DOHH2 (cell line): ENCODE measurements around the gene USP30.

Source experiments
- H3F3A ChIP-seq: fragments of 200-600 bp; sonication (generic), shearing (Covaris generic); 2 replicates; pipeline ENCODE4 v1.6.0; 2016; ENCODE audit warnings: antibody characterized with exemption, mild to moderate bottlenecking; ENCODE audit not compliant: control insufficient read depth, insufficient read depth
- H3K27ac ChIP-seq: fragments of 200-600 bp; sonication (generic); 2 replicates; pipeline ENCODE4 v1.5.1; 2014; ENCODE audit warnings: low read depth, mild to moderate bottlenecking, low read length, moderate library complexity
- H3K27me3 ChIP-seq: fragments of 200-600 bp; sonication (generic); 2 replicates; pipeline ENCODE4 v1.6.1; 2014; ENCODE audit warnings: mild to moderate bottlenecking, low read length, mixed read lengths; ENCODE audit not compliant: control insufficient read depth
- H3K36me3 ChIP-seq: fragments of 200-600 bp; sonication (generic); 2 replicates; pipeline ENCODE4 v1.6.1; 2014; ENCODE audit warnings: mild to moderate bottlenecking, low read length, moderate library complexity, mixed read lengths; ENCODE audit not compliant: control insufficient read depth
- H3K4me1 ChIP-seq: fragments of 200-600 bp; sonication (generic); 2 replicates; pipeline ENCODE4 v1.6.1; 2014; ENCODE audit warnings: mild to moderate bottlenecking, low read length, mixed read lengths; ENCODE audit not compliant: control insufficient read depth
- H3K4me2 ChIP-seq: fragments of 200-600 bp; sonication (generic); 2 replicates; pipeline ENCODE4 v1.6.0; 2014; ENCODE audit warnings: mild to moderate bottlenecking, low read length, moderate library complexity
- H3K4me3 ChIP-seq: fragments of 200-600 bp; sonication (generic); 2 replicates; pipeline ENCODE4 v1.5.1; 2014; ENCODE audit warnings: mild to moderate bottlenecking, low read length, mixed read lengths
- H3K79me2 ChIP-seq: fragments of 200-600 bp; sonication (generic); 2 replicates; pipeline ENCODE4 v1.6.1; 2014; ENCODE audit warnings: mild to moderate bottlenecking, low read length, mixed read lengths; ENCODE audit not compliant: control insufficient read depth
- H3K9me2 ChIP-seq: fragments of 200-600 bp; sonication (generic); replicated peaks from 2 replicates; pipeline ENCODE4 v1.6.1; 2014; ENCODE audit warnings: mild to moderate bottlenecking, low read length, mixed read lengths; ENCODE audit not compliant: control insufficient read depth
- H3K9me3 ChIP-seq: fragments of 200-600 bp; sonication (generic); 2 replicates; pipeline ENCODE4 v1.6.1; 2014; ENCODE audit warnings: antibody characterized with exemption, low read length, mixed read lengths; ENCODE audit not compliant: control insufficient read depth, insufficient read depth
- H4K20me1 ChIP-seq: fragments of 200-600 bp; sonication (generic); 2 replicates; pipeline ENCODE4 v1.6.0; 2014; ENCODE audit warnings: low read depth, mild to moderate bottlenecking, antibody characterized with exemption, low read length, moderate library complexity; ENCODE audit not compliant: control insufficient read depth, insufficient read depth
- CTCF ChIP-seq: fragments of 200-600 bp; sonication (generic); IDR thresholded peaks from one replicate; pipeline ENCODE4 v1.5.1; 2014; ENCODE audit warnings: antibody characterized with exemption, mild to moderate bottlenecking, low read depth, low read length; ENCODE audit not compliant: poor library complexity, severe bottlenecking
- EZH2phosphoT487 ChIP-seq: fragments of 200-600 bp; sonication (generic); IDR thresholded peaks from 2 replicates; pipeline ENCODE4 v1.6.1; 2017; ENCODE audit warnings: borderline replicate concordance, mild to moderate bottlenecking, antibody characterized with exemption, low read length, moderate library complexity, mixed read lengths

Gene USP30

GRCh38 chr12:109057376-109057775 is 5.0 kb downstream of the USP30 start:
- H3K9me3 ChIP-seq = no peaks in the 10 kb centered on the region
- peaks cover 38% of the 10 kb centered on the region for H3K36me3 ChIP-seq
- peaks cover 55% of the 10 kb centered on the region for H3K4me1 ChIP-seq
- no peak overlapping the region for H3K4me2 ChIP-seq
- no peaks in the 10 kb centered on the region for H4K20me1 ChIP-seq
- H3K27me3 ChIP-seq = no peaks in the 10 kb centered on the region
- H3F3A ChIP-seq = peaks cover 28% of the 10 kb centered on the region
- no peaks in the 10 kb centered on the region for H3K9me2 ChIP-seq
- no peak overlapping the region for H3K27ac ChIP-seq
- H3K79me2 ChIP-seq = peaks cover 33% of the 10 kb centered on the region
- H3K4me3 ChIP-seq = no peak overlapping the region
- no peak for TF ChIP-seq EZH2phosphoT487
- TF ChIP-seq CTCF = no peak

- Histone ChIP-seq H3K4me2 (no peak overlapping the region), H3K9me2 (no peaks in the 10 kb centered on the region), H3K27me3 (no peaks in the 10 kb centered on the region), H3K27ac (no peak overlapping the region), H4K20me1 (no peaks in the 10 kb centered on the region), H3K4me3 (no peak overlapping the region), H3K9me3 (no peaks in the 10 kb centered on the region), H3F3A (peaks cover 33% of the 10 kb centered on the region), H3K79me2 (peaks cover 20% of the 10 kb centered on the region), H3K36me3 (peaks cover 46% of the 10 kb centered on the region), H3K4me1 (peaks cover 64% of the 10 kb centered on the region)
- no peak for TF ChIP-seq CTCF
- TF ChIP-seq EZH2phosphoT487 = no peak
Observed at GRCh38 chr12:109058773-109059172, 6.4 kb downstream of the USP30 start.

- Histone ChIP-seq H3K9me2 (no peaks in the 10 kb centered on the region), H3K27ac (no peak overlapping the region), H3K79me2 (no peaks in the 10 kb centered on the region), H4K20me1 (no peaks in the 10 kb centered on the region), H3K36me3 (peaks cover 44% of the 10 kb centered on the region), H3F3A (peaks cover 20% of the 10 kb centered on the region), H3K4me2 (no peak overlapping the region), H3K9me3 (no peaks in the 10 kb centered on the region), H3K4me1 (peaks cover 56% of the 10 kb centered on the region), H3K27me3 (no peaks in the 10 kb centered on the region), H3K4me3 (no peak overlapping the region)
- TF ChIP-seq CTCF (no peak), EZH2phosphoT487 (no peak)
Observed at GRCh38 chr12:109064143-109064542, 11.8 kb downstream of the USP30 start.
